Fibroblast of pulmonary artery (primary cell): Measurements from ENCODE around the gene SOX1.

Experiments
- DNase-seq: peaks from one replicate; pipeline ENCODE4 v3.0.0-alpha.2; 2010; ENCODE audit warnings: low read depth
- H3K4me3 ChIP-seq: replicated peaks from 2 replicates; pipeline ENCODE4 v1.5.1; 2011; ENCODE audit warnings: low read depth, mild to moderate bottlenecking, control low read depth, low read length, moderate library complexity
- TF ChIP-seq, protein P1 (sequence below): IDR thresholded peaks from 2 replicates; pipeline ENCODE4 v1.5.1; 2011; ENCODE audit warnings: mild to moderate bottlenecking, control low read depth, low read length, inconsistent platforms; ENCODE audit errors: missing control alignments

SOX1 gene

DNA sequence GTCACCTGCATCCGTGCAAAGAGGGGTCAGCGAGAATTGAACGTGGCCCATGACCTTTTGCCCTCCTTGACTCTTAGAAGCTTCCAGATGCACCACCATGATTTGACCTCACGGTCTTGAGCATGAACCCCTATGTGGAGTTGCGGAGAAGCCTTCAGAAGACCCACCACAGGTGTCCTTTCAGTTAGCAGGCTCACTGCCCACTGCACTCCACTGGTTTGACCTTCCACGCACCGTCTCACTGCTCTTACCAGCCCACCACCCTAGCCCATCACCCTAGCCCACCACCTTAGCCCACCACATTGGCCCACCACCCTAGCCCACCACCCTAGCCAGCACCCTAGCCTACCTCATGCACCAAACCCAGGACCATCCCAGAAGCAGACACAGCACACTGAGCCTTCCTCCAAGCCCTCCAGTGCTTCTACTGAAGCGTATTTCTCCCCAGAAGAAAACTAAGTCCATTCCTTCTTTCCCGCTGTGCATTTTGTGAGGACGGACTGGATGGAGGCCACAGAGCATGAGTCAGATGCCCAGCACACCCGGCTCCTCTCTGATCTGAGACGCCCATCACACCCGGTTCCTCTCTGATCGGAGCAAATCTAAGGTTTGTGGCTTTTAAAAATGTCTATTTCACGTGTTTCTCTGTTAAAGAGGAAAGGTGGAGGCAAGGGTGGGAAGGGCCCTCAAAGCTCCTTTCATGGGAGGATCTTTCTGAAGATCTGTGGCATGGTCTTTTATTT is 45.8 kb downstream of the SOX1 start:
- no peak overlapping the region for H3K4me3 ChIP-seq
- TF ChIP-seq, protein P1, sequence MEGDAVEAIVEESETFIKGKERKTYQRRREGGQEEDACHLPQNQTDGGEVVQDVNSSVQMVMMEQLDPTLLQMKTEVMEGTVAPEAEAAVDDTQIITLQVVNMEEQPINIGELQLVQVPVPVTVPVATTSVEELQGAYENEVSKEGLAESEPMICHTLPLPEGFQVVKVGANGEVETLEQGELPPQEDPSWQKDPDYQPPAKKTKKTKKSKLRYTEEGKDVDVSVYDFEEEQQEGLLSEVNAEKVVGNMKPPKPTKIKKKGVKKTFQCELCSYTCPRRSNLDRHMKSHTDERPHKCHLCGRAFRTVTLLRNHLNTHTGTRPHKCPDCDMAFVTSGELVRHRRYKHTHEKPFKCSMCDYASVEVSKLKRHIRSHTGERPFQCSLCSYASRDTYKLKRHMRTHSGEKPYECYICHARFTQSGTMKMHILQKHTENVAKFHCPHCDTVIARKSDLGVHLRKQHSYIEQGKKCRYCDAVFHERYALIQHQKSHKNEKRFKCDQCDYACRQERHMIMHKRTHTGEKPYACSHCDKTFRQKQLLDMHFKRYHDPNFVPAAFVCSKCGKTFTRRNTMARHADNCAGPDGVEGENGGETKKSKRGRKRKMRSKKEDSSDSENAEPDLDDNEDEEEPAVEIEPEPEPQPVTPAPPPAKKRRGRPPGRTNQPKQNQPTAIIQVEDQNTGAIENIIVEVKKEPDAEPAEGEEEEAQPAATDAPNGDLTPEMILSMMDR = no peak
- DNase-seq = no peak

DNA sequence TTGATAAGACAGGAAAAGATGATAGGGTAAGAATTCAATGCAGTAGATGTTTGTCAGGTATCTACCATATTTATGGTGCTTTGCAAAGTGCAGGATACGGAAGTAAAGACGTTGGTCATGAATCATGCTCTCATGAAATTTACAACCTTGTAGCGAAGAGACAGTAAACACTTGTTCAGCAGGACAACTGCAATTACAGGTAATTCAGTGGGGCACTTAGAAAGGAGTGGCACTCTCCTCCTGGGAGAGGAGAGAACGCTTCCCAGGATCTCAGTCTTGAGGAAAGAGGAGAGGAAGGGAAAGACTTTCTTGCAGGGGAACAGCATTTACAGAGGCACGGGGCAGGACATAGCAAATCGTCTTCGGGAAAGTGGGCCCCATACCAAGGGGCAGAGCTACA is 46.4 kb downstream of the SOX1 start:
- TF ChIP-seq, protein P1 = no peak
- no peak overlapping the region for H3K4me3 ChIP-seq
- no peak for DNase-seq

- no peak for DNase-seq
- H3K4me3 ChIP-seq = no peak overlapping the region
- TF ChIP-seq, protein P1 = no peak
These were observed 46.9 kb downstream of the SOX1 start for GRCh38 chr13:112113851-112114250.

DNA sequence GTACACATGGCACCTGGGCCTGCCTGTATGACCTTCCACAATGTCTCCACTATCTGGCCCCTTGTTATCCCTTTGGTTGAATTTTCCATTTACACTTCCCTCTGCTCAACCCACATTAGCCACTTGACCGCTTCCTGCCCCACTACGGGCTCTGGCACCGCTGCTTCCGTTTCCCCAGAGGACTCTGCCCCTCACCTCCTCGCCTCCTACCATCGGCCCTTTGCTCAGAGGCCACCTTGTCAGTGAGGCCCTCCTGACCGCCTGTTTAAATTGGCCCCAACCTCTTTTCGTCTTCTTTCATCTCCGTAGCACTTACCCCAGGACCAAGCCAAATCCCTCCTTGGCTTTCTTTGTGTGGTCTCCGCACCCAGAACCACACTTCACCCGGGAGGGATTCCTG is 47.4 kb downstream of the SOX1 start:
- TF ChIP-seq, protein P1 = no peak
- H3K4me3 ChIP-seq = no peak overlapping the region
- DNase-seq = no peak

DNA sequence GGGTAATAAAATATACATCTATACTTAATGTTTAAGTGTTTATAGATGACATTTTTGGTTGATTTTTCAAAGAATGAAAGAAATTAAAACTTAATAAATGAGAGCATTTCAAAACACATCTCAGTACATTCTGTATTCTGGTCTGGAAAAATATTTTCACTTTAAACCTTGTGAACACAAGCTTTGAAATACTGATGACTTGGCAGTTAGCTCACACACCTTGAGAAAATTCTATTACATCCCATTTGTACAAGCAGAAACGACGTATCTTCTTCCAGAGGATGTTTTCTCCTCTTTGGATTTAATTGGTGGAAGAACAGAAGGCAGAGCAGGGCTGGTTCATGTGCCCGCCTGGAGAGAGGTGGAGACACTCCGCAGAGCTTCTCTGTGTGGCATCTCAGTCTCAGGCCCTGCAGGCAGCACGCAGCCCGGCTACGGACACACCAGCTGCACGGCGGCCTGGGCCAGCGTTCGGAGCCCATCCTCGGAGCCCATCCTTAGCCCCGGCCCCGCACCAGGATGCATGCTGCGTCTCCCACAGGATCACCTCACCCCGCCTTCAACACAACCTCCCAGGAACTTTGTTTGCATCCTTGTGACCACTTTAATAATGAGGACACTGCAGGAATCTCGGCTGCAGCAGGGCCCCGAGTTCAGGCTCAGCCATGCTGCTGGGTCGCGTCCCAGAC is 48.6 kb downstream of the SOX1 start:
- H3K4me3 ChIP-seq = no peak overlapping the region
- DNase-seq = no peak
- TF ChIP-seq, protein P1 = no peak

DNA sequence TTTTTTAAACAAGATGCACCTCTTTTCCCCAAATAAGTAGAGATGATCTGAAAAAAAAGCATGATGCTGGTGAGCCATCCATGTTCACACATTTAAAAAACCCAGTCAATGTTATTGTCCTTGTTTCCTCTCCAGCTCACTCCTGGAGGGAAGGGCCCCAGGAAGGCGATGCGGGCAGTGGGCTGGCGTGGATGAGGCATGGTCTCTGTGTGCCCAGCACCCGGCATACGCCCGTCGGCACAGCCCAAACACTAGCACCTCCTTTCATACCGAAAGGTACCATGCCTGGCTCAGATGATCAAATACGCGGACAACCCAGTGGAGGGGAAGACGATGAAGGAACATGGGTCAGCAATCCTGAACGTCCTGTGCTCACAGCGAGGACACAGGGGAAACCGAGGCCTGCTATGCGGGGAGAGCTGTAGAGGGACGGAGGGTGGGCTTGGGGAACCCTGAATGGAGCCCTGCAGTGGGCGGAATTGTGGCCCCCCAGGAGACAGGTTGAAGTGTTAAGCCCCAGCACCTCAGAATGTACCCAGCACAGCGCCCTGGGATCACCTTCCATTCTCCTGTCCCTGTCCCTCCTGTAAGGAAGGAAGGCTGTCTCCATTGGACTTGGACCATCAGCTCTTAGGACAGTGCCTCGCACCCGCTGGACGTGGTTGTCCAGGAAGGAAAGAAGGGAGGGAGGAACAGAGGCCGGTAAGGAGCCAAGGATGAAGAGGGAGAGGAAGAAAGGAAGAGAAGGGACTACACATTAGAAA is 49.4 kb downstream of the SOX1 start:
- H3K4me3 ChIP-seq = no peak overlapping the region
- TF ChIP-seq, protein P1 = no peak
- no peak for DNase-seq
